ENCODE results near the gene C3orf33.

The C3orf33 gene

DNA sequence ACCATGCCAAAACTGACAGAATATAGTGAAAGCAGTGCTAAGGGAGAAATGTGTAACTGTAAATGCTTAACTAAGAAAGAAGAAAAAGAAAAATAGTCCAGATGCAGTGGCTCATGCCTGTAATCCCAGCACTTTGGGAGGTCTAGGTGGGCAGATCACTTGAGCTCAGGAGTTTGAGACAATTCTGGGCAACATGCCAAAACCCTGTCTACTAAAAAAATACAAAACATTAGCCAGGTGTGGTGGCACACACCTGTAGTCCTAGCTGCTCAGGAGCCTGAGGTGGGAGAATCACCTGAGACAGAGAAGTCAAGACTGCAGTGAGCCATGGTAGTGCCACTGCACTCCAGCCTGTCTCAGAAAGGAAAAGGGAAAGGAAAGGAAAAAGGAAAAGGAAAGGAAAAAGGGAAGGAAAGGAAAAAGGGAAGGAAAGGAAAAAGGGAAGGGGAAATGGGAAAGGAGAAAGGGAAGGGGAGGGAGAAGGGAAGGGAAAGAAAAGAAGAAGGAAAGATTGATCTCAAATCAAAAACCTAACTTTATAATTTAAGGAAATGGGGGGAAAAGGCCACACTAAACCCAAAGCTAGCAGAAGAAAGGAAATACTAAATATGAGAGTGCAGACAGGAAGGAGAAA, 20.3 kb downstream of the C3orf33 start:
- no peak for DNase-seq

- no peak for DNase-seq
Measured at GRCh38 chr3:155782390-155782953, 23.6 kb downstream of the C3orf33 start.

DNA sequence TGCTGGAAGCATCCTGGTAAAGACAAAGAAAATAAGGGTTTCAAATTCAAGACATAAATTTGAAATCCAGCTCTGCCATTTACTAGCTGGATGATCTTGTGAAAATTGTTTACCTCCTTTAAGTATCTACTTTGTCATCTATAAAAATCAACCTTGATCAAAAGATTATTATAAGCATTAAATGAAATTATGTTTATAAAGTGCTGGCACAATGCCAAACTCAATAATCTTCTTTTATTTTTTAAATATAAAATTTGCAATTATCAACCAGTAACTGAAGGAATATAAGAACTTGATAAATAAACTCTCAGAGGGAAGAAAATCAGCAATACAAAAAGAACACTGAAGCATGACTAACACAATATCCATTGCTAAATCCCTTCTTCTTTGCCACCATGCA, 25.8 kb downstream of the C3orf33 start:
- DNase-seq: no peak

DNA sequence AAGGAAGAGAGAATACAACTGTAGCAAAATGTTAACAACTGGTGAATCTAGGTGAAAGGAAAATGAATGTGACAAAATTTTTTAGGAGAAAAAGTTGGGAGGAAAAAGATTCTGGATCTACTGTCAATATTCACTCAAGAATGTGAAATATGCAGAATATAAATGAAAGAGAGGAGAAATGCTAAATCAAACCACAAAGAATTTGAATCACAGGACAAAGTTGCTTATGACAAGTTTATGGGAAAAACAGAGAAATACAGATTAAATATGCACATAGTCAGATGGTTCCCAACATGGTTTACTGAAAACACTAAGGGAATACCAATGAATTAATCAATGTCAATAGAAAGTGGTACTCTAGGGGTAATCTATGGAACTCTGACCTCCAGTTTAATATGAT, 27.6 kb downstream of the C3orf33 start:
- DNase-seq: no peak

- no peak for DNase-seq
Measured at GRCh38 chr3:155772801-155773200, 33.3 kb downstream of the C3orf33 start.

DNA sequence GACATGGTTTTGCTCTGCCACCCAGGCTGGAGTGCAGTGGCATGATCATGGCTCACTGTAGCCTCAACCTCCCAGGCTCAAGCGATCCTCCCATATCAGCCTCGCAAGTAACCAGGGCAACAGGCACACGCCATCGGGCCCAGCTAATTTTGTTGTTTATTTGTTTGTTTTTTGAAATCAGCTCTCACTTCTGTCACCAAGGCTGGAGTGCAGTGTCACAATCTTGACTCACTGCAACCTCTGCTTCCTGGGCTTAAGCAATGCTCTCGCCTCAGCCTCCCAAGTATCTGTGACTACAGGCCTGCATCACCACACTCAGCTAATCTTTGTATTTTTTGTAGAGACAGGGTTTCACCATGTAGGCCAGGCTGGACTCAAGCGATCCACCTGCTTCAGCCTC, 35.0 kb downstream of the C3orf33 start:
- no peak for DNase-seq

DNA sequence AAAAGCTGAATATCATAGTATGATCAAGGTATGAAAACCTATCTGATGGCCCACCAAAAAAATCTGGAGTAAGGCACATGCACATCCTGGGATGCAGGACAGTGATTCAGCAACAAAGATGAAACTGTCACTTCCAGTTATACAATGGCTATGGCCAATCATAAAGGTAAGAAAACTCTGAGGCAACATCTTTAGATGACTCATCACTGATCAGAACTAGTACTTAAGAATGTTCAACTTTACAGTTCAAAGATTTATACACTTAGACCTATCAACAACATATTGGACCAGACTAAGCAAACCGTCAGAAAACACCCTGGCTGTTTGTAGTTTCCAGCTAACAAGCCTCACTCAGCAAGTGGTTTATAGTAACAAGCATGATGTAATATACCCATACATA, 39.9 kb downstream of the C3orf33 start:
- no peak for DNase-seq

DNA sequence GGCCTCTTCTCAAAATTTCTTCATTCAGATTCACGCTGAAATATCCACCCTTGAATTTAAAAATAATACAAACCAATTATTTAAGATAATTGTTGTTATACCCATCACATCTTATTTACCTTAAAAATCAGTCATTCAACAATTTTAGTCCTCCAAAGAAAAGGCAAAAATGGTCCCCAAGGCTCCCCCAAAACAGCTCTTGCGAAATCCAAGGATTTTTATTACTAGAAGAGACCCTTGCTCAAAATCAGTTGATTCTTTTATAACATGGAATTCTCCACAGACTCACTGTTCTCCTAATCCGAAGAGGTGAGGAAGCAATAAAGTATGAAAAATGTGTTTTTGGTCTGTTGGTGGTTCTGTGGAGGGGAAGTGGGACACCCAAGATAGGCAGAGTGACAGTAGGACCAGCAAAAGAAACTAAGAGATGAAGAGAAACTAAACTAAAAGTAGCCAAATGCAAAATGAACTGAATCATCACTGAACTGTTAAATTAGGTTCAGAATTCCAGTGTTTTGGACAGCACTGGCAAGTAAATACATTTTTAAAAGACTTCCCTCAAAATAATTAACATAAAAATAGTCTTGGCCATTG, 42.1 kb downstream of the C3orf33 start:
- DNase-seq: no peak

DNA sequence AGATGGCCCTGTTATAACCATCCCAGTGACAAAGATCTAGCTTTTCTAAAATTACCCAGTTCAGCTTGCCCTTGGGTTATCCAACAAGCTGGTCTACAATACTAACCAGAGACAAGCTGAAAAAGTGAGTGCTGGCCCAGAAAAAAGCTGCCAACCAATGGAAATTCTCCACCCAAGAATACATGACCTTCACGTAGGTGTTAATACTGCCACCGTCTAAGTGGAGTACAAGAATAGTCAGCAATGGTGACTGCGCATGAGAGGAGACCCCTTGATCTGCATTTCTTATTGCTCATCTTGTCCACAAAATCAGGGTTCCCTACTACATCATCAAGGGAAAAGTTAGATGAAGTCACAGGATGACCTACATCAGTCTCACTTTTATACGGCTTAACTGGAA, 45.4 kb downstream of the C3orf33 start:
- DNase-seq: no peak

DNA sequence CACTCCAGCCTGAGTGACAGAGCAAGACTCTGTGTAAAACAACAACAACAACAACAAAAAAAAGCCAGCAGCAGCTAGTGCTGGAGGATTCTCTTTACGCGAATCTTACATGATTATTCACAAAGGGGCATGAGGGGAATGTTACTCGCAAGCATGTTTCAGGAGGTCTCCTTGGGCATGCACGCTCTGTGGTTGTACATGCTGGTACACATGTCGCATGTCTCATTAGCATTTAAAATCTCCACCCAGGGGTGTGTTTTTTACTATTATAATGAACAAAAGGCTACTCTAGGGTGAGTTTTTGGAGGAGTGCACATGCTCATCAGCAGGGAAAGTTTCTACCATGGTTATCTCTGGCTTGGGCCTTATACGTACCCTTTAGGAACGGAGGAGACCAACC, 48.5 kb downstream of the C3orf33 start:
- no peak for DNase-seq

DNA sequence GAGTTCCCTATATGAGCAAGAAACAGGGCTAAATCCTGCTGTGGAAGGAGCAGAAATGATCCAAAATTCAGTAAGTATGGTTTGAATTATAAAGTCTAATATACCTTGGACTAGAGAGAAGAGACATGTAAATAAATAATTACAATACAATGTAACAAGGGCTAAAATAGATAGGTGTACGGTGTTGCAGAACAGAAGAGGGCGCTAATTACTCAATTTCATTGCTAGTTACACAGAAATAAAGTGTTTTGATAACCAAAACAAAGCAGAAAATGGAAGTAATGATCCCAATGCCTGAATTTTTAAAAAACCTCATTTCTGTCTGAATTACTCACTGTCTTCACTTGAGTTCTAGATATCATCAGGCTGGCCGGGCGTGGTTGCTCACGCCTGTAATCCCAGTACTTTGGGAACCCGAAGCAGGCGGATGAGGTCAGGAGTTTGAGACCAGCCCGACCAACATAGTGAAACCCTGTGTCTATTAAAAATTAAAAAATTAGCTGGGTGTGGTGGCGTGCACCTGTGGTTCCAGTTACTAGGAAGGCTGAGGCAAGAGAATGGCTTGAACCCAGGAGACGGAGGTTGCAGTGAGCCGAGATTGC, 52.9 kb downstream of the C3orf33 start:
- DNase-seq: peak; percentile 70

DNA sequence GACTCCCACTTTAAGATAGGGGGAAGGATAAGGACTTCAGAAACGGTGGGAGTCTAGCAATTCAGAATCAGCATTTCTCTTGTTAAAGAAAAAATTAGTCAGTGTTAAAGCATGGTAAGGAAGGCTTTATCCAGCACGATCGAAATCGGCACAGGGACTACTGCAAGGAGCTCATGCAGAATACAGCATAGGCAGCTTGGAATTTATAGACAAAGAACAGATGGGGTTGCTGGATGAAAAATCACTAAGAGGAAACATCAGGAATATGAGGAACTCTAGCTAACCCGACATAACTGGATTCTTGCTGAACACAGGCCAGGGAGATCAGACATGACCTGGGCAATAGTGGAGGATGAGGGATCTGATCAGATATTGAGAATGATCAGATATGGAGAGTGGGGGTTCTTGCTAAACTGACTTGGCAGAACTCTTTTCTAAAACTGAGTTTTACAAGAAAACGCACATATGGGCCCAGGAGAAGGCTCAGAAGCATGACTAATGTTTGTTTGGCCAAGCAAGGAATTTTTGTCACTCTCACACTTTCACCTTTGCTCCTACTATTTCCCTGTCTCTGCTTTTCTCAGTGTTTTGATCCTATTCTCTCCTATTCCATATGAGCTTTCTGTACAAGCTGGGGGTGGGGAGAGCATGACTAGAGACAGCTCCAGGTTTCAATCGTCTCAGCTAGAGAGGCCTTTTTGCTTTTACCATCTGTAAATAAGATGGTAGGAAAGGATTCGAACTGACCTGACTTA, 57.3 kb downstream of the C3orf33 start:
- no peak for DNase-seq

- no peak for DNase-seq
Measured at GRCh38 chr3:155747946-155748290, 58.2 kb downstream of the C3orf33 start.

- DNase-seq: no peak
Measured at GRCh38 chr3:155747286-155747945, 58.7 kb downstream of the C3orf33 start.

DNA sequence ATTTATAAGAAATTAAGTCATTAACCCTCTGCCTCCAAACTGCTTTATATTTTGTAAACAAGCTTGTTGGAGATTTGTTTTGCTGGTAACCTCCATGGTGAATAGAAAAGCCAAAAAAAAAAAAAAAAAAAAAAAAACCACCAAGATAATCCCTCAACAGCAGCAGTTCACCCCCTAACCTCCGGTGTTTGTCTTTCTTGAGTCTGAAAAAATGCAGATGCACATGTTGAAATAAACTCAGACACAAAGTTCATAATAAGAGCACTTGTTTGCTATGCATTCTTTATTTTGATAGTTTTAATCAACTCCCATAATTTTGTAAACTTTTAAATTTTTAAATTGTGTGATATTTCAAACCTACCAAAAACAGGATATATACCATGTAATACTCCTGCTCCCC, 59.4 kb downstream of the C3orf33 start:
- DNase-seq: no peak

DNA sequence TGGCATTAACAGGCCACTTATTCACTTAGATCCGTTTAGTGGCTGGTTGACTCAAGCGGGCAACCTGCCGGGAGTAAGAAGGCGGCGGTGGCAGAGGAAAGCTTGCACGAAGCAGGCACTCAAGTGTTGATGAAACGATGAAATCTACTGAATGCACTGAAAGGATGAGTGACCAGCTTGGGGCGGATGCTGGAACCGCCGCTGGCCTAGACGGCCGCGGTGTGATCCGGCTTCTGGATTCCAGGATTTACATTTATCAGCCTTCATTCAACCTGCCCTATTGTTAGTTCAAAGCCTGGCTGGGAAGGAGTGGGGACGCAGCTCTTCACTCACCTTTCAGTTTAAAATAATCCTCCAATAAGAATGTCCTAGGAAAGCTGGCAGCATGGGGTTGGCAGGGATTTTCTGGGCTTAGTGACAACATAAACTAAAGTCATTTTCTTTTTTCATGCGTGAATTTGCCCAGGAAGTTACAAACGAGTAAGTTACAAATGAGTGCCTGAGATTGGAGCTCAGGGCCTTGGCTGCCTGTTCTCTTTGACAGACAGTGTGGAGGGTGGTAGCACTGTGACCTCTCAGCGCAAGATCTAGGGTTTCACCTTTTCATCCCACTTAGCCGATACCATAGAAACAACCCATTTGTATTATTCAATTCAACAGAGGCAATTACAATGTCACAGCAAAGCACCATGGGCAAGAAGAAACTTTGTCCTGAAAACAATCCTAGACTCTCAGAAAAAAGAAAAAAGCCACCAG, 60.1 kb downstream of the C3orf33 start:
- no peak for DNase-seq

- peak; percentile 72 for DNase-seq
Measured at GRCh38 chr3:155744626-155745324, 61.3 kb downstream of the C3orf33 start, which contains the start of gene PLCH1. Gene PLCH1, minus strand, starts transcription at chr3:155745071. Its CDS starts 40,847 bp downstream, at chr3:155704224.

DNA sequence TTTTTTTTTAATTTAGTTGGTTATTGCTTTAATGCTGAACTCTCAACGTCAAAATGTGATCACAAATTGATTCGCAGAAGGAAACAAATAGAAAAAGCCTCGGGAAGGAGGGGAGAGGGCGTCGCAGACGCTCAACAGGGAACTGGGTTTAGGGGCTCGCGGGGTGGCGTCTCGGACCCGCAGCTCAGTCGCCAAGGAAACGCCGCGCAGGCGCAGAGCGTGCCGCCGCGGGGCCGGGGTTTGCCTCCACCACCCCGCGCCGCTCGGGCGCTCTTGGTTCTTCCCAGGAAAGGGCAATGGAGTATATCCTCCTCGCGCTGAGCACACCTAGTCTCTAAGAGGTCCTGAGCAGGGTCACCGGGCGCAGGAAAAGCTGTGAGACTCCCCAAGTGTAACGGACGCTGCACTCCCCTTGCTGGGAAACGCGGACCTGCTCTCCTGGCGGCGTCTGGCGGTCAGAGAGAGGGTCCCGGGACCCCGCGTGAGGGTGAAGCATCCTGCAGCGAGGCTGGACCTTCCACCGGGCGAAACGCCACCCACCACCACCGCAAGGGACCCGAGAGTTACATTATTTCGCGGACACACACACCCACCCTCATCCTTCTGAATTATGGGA, 62.0 kb downstream of the C3orf33 start:
- DNase-seq: peak; percentile 37

DNA sequence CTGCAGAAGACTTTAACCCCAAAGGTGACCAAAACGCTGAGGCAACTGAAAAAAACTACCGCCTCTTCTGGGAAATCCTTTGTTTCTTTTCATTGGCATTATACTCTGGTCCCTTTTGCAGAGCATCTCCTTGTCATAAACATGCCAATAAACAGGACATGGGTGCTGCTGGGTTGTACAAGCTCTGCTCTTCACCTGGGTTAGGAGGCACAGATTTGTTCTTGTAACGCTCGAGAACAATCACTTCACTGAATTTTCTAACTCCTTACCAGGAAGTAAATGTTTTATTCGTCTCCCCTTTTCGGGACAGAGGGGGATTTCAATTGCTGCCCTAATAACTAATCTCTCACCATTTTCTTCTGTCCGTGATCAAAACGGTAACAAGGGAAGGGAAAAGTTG, 62.5 kb downstream of the C3orf33 start:
- DNase-seq: no peak

DNA sequence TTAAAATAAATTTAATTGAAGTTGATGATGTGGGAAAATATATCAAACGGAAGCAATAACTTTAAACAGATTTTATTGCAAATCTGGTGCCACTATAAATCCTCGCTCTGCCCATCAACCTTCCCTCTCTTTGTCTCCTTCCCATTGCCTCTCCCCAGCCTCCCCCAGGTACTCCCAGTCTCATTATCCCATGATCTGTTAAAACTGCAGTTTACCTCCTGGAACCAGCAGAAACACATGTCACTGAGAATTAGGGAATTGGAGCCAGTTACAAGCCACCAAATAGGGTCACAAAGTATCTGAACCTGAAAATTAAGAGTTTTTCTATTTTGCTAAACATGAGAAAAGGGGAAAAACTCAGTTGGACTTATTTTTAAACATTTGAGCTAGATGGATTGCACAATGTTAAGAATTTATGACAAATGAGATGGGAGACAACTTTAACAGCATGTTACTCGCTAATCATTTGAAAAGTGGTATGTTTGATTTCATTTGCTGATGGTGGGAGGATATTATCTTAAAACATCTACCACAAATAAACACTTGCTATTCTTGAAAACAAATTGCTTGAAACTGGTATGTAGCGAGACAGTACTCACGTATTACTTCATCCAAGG, 63.6 kb downstream of the C3orf33 start:
- no peak for DNase-seq

GRCh38 chr3:155741603-155742002, 64.5 kb downstream of the C3orf33 start:
- DNase-seq: peak; percentile 1
